HG03432 (cell line): ENCODE measurements around the gene ZMYND15.
"Not testable (repeated sequence)": the region's sequence is repeated elsewhere in the genome, so short reads cannot be mapped to it uniquely, and the experiment has no call there.

Experiments used
- ATAC-seq: cut with Tn5 transposase; IDR thresholded peaks from one replicate; pipeline ENCODE4 v1.9.1; 2021; ENCODE audit warnings: mild to moderate bottlenecking, moderate library complexity; ENCODE audit not compliant: unreplicated experiment

The ZMYND15 gene, protein sequence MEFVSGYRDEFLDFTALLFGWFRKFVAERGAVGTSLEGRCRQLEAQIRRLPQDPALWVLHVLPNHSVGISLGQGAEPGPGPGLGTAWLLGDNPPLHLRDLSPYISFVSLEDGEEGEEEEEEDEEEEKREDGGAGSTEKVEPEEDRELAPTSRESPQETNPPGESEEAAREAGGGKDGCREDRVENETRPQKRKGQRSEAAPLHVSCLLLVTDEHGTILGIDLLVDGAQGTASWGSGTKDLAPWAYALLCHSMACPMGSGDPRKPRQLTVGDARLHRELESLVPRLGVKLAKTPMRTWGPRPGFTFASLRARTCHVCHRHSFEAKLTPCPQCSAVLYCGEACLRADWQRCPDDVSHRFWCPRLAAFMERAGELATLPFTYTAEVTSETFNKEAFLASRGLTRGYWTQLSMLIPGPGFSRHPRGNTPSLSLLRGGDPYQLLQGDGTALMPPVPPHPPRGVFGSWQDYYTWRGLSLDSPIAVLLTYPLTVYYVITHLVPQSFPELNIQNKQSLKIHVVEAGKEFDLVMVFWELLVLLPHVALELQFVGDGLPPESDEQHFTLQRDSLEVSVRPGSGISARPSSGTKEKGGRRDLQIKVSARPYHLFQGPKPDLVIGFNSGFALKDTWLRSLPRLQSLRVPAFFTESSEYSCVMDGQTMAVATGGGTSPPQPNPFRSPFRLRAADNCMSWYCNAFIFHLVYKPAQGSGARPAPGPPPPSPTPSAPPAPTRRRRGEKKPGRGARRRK

DNA sequence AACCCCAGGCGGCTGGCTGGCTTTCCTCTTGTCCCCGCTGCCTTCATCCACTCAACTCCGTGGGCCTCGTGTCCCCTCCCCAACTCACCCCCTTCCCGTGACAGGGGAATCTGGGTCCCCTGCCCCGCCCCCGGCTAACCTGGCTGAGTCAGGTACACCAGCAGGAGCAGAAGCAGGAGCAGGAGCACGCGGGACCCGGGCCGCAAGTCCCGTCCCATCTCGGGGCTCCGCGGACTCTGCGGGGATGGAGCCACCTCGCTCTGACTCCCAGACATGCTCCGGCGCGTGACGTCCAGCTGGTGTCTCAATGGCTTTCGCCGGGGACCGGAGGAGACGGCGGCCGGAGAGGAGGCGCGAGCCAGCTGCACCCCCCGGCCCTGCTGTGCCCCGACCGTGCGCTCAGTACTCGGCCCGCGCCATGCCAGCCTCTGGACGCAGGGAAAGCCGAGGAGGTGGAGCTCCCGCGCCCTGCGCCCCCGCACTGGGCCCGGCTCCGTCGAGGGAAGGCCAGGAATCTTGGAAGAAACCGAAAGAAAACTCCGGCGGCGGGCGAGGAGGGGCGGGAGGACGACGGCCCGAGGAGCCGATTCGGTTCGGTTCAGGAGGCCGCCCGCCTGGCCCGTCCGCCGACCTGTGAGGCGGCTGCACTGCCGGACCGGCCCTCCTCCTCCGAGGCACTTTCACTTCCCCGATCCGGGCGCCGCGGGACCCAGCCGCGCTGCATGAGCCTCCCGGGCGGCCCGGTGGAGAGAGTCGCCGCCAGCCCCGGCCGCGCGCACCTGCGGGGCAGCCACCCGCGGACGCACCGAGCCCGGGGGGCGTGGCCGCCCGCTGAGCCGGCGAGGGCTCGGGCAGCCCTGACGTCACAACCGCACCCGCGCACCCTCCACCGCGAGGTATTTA lies at the start of gene ZMYND15, which contains the start of gene CXCL16:
Gene ZMYND15 (plus strand): TSS at position 712 of the 903 bp plus-strand sequence. CDS start 716 bp downstream, outside the sequence.
Gene CXCL16 (minus strand): TSS at position 807 of the 903 bp plus-strand sequence. CDS start 589 bp downstream, at position 218.
- ATAC-seq: peak; percentile 65

DNA sequence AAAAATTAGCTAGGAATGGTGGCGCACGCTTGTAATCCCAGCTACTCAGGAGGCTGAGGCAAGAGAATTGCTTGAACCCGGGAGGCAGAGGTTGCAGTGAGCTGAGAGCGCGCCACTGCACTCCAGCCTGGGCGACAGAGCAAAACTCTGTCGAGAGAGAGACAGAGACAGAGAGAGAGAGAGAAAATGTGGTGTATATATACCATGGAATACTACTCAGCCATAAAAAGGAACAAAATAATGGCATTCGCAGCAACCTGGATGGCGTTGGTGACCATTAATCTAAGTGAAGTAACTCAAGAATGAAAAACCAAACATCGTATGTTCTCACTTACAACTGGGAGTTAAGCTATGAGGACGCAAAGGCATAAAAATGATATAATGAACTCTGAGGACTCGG lies 49.8 kb upstream of the ZMYND15 start:
- not testable (repeated sequence) for ATAC-seq

DNA sequence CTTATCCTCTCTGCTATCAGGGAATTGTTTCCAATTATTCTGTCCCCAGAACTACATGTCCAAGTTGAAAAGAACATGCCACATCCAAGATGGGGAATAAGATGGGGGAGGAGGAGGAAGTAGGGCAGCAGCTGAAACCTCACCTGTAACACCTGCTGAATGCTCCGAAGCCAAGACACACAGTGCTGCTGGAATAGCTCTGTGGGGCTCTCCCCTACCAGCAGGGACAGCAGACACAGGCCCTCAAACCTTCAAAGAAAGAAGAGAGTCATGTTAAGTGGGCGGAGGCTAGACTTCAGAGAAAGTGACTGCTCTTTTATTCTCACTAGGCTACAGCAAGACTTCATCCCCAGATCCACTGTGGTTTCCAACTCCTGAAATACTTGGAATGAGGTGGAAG lies 48.9 kb upstream of the ZMYND15 start:
- no peak for ATAC-seq

DNA sequence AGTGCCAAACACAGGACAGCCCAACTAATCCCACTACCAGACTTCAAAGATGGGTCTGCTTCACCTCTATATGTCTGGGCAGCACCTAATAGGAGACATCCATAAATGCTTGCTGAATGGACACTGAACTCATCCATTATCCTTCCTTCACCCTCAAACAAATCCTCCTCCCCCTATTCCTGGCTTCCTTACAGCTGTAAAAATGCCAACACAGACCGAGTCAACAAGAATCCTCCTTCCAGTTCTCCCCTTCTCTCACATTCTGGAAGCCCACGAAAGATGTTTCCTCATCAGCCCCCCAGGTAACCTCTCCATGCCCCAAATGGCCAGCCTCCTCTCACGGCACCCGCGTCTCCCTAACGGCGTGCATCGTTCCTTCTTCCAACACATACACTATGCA lies 47.9 kb upstream of the ZMYND15 start:
- ATAC-seq: no peak

DNA sequence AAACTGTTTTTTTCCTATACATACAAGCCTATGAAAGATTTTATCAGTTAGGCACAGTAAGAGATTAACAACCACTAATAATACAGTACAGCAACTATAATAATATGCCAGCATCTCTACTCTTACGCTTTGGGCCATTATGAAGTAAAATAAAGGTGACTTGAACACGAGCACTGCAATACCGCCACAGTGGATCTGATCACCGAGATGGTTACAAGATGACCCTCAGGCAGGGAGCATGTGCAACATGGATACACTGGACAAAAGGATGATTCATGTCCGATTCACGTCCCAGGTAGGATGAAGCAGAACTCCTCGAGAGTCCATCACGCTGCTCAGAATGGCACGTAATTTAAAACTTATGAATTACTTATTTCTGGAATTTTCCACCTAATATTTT lies 46.2 kb upstream of the ZMYND15 start:
- ATAC-seq: no peak

DNA sequence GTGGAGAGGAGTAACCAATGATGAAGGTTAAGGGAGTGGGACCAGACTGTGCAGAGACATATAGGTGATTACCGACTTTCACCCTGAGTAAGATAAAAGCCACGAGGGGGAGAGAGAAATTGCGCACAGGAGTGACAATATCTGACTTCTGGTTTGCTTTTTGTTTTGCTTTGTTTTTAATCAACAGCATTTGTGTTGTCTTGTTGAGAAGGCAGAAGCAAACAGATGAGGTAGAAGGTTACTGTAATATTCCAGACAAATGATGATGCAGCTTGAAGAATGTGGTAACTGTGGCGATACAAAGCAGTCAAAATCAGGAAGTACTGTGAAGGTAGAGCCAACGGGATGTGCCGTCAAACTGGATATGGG lies 43.2 kb upstream of the ZMYND15 start:
- no peak for ATAC-seq

DNA sequence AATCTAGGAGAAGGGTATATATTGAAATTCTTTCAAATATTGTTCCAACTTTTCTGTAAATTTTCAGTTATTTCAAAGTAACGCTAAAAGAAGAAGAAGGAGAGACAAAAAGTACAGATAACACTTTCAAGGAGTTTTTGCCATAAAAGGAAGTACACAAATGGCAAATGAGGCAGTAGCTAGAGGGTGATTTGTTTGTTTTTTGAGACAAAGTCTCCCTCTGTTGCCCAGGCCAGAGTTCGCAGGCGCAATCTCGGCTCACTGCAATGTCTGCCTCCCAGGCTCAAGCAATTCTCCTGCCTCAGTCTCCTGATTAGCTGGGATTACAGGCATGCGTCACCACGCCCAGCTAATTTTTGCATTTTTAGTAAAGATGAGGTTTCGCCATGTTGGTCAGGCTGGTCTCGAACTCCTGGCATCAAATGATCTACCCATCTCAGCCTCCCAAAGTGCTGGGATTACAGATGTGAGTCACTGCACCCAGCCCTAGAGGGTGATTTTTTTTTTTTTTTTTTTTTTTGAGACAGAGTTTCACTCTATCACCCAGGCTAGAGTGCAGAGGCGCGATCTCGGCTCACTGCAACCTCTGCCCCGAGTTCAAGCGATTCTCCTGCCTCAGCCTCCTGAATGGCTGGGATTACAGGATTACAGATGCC lies 40.1 kb upstream of the ZMYND15 start:
- ATAC-seq: not testable (repeated sequence)

DNA sequence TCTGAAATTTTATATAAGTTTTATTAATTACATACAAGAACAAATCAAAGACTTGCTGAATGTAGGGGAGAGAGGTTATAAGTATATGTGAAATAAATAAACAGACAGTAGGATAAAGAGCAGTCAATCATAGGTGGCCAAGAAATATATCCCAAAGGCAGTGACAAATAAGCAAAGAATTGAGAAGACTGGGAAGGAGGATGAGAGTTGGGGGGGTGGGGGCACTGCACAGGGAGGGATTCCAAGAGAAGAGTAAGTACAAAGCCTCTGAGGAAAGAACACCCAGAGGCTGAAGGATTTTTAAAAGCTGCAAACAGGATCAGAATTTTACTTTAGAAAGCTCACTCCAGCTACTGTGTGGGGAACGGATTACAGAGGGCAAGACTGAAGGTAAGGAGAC lies 38.5 kb upstream of the ZMYND15 start:
- no peak for ATAC-seq

DNA sequence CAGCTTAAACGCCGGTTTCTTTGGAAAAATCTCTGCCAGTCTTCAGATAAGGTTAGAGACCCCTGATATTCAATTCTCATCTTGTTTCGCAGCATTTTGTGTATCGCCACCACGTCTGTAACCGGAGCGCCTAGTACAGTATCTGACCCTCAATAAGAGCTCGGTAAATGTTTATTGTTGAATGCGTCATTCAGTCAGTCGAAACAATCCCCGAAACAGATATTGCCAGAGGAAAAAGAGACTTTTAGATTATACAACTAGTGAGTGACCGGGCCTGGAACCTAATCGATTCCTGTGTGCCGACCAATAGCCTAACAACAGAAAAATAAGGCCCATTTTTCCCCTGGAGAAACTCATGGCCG lies 36.3 kb upstream of the ZMYND15 start:
- no peak for ATAC-seq

DNA sequence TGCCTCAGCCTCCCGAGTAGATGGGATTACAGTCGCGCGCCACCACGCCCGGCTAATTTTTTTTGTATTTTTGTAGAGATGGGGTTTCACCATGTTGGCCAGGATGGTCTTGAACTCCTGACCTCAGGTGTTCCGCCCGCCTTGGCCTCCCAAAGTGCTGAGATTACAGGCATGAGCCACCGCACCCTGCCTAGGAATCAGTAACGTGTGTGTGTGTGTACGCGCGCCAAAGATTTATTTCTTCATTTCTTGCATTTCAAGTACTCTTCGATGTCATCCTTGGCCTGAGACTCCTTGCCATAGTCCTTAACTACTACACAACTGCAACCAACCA lies 35.1 kb upstream of the ZMYND15 start:
- ATAC-seq: not testable (repeated sequence)

DNA sequence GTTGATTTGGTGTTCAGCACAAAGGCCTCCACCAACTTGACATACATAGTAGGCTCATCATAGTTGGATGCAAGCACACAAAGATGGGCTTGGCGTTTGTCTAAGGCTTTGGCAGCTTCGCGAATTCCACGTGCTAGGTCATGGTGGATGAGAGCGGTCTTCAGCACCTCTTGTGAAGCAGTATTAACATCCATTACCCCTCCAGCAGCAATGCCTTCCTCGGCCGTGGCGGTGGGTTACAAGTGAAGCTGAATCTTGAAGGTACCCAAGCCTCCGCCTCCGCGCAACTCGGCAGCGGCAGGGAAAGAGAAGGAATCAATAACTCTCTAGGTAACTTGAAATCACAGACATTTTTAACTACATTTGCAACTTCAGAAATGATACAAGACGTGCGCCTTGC lies 34.6 kb upstream of the ZMYND15 start:
- no peak for ATAC-seq

DNA sequence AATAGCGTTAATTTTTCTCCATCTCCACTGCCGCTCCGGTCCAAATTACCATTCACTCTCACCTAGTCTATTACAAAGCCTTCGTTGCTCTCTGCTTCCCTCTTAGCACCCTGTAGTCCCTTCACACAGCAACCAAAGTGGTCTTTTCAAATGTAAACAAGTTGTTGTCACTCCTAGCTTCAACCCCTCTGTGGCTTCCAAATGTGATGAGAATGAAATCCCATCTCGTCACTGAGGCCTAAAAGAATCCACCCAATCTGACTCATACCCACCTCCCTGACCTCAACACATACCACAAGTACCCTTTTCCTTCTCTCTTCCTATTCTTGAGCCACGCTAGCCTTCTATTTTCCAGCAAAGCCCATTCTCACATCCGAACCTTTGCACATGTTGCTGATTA lies 33.5 kb upstream of the ZMYND15 start:
- no peak for ATAC-seq

DNA sequence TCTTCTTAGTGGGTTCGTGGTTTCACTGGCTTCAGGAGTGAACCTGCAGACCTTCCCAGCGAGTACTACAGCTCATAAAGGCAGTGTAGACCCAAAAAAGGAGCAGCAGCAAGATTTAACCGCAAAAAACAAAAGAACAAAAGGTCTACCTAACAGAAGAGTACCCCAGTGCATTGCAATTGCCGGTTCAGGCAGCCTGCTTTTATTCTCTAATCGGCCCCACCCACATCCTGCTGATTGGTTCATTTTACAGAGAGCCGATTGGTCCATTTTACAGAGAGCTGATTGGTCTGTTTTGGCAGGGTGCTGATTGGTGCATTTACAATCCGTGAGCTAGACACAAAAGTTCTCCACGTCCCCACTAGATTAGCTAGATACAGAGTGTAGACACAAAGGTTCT lies 31.2 kb upstream of the ZMYND15 start:
- no peak for ATAC-seq

DNA sequence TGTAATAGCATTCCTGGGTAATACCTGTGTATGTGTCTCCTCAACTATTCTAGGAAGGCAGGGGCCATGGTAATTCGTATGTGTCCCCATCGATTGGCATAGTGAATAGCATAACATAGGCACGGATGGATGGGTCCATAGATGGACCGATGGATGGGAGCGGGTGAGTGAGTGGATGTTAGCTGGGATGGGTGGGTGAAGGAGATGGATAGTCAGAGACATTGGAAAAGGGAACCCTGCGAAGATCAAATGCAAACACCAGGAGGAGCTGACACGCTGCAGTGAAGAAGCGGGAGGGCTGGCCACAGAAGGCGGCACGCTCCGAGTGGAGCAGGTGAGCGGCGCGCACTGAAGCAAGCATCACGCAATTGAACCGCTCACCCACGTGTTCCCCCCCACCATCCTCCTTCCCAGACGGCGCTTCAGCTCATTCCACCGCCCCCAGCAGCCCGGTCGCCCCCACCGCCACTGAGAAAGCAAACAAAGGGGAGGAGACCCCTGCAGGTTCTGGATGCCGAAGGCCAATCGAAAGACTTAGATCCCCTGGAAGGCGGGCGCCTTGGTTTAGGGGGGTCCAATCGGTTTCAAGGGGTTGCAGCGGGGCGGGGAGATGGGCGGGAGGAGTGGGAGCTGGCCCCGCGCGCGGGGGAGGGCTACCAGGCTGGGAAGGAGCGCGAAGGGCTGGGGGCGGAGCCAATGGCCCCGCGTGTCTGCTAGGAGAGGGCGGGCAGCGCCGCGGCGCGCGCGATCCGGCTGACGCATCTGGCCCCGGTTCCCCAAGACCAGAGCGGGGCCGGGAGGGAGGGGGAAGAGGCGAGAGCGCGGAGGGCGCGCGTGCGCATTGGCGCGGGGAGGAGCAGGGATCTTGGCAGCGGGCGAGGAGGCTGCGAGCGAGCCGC lies 29.6 kb upstream of the ZMYND15 start, which contains the start of gene ARRB2:
Gene ARRB2 (plus strand): TSS at position 839 of the 899 bp plus-strand sequence. CDS start 90 bp downstream, outside the sequence.
- peak; percentile 83 for ATAC-seq

DNA sequence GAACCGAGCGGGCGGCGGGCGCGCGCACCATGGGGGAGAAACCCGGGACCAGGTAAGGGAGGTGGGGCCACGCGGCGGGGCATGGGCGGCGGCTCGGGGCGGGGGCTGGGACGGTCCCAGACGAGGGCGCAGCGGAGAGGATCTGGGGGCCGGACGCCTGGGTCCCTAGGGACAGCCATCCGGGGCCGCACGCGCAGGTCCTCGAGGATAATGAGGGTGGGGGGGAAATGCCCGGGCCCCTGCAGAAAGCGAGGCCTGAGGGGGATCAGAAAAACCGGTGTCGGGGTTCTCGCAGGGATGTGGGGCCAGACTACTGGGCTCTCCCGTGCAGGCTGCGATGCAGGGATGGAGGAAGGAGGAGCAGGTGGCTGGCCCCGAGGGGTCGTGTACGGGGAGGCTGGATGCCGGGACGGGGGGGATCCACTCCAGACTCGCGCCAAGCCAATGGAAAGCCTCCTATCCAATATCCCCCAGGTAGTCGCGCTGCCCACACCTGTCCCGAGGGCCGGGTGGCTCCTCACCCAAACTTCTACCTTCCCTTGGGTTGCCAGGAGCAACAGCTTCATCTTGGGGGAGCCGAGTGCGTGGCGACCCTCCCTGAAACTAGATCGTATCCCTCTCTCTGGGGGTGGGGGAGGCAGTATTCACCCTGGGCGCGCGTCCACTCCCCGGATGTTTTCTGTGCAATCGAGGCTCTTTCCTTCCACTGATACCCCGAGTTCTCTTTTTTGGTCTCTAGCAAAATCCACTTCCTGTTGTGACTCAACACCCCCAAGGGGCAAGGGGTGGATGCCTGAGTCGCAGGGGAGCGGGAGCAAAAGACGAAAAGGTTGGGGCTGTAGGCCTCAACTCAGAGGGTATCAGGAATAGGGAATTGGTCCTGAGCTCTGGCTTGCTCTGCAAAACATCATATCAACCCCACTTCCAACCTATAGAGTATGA lies 28.7 kb upstream of the ZMYND15 start:
- ATAC-seq: peak; percentile 9

DNA sequence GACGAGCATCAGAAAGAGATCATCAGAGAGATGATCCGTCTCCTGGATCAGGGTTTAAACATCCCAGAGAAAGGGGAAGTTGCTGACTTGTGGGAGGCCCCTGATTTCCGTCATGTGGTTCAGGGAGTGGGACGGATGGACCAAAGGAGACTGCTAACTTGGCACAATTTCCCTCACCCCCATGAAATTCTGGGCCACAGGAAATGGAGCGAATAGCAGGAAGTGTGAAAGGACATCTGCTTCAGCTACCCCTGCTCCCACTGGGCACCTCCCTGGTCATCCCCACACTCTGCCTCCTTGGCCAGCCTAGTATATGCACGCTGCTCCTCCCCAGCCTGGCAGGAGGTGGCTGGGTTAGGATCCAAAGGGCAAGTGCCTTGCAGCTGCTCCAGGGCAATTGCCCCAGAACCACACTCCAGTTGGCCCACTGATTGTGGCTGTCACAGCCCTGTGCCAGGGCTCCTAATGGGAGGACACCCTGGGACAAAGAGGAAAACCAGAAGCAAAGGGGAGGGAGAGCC lies 27.9 kb upstream of the ZMYND15 start:
- no peak for ATAC-seq

DNA sequence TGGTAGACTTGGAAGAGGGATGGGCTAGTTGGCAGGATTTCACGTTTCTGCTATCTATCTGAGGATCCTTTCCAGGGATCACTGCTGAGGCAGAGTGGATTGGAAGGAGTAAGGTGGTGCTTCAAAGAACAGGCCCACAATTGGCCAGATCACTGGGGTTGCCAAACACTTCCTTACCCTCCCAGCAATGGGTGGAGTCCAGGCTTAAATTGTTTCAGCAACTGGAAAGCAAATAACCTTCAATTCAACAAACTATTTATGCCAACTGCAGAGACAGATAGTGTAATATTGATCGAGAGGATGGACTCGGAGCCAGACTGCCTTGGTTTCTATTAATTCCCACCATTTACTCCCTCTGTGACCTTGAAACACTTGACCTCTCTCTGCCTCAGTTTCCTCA lies 27.1 kb upstream of the ZMYND15 start:
- no peak for ATAC-seq

DNA sequence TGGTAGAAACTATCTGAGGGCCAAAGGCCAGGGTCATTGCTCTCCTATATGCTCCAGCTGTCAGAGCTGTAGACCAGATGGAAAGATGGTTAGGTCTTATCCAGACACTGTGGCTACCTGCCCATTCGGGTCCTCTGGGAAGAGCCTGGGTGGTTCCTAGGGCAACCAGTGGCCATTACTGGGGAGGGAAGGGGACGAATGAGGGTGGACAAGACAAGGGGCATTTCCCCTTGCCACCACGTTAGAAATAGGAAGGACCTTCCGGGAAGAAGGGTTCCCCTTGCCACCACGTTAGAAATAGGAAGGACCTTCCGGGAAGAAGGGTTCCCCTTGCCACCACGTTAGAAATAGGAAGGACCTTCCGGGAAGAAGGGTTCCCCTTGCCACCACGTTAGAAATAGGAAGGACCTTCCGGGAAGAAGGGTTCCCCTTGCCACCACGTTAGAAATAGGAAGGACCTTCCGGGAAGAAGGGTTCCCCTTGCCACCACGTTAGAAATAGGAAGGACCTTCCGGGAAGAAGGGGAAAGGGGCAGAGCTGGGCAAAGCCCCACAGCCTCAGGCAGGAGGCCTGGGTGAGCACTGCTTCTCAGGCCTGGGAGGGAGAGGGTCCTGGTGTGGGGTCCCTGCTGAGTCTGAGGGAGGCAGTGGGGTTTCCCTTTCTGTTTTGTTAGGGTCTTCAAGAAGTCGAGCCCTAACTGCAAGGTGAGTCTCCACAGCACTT lies 25.1 kb upstream of the ZMYND15 start:
- not testable (repeated sequence) for ATAC-seq
